RCC 7860 (cell line): ENCODE measurements around the gene CHPF2.

Experiments
- DNase-seq: peaks from one replicate; pipeline ENCODE4 v3.0.0-alpha.2; 2015; ENCODE audit warnings: low spot score
- FAIRE-seq: peaks from 2 replicates; lab custom pipeline; 2012; peaks lifted over from hg19 to GRCh38; lab: Jason Lieb, UNC

CHPF2 gene

GRCh38 chr7:151282111-151282510 lies 49.8 kb downstream of the CHPF2 start:
- DNase-seq, result no peak
- no peak for FAIRE-seq

- no peak for FAIRE-seq
- no peak for DNase-seq
Measured at GRCh38 chr7:151283302-151283701, 51.0 kb downstream of the CHPF2 start.

GRCh38 chr7:151286148-151286547 lies 53.9 kb downstream of the CHPF2 start:
- FAIRE-seq (no peak), DNase-seq (no peak)
